ENCODE data around the gene CHMP2A.
"Not testable (repeated sequence)": the region's sequence is repeated elsewhere in the genome, so short reads cannot be mapped to it uniquely, and the experiment has no call there.

CHMP2A gene

DNA sequence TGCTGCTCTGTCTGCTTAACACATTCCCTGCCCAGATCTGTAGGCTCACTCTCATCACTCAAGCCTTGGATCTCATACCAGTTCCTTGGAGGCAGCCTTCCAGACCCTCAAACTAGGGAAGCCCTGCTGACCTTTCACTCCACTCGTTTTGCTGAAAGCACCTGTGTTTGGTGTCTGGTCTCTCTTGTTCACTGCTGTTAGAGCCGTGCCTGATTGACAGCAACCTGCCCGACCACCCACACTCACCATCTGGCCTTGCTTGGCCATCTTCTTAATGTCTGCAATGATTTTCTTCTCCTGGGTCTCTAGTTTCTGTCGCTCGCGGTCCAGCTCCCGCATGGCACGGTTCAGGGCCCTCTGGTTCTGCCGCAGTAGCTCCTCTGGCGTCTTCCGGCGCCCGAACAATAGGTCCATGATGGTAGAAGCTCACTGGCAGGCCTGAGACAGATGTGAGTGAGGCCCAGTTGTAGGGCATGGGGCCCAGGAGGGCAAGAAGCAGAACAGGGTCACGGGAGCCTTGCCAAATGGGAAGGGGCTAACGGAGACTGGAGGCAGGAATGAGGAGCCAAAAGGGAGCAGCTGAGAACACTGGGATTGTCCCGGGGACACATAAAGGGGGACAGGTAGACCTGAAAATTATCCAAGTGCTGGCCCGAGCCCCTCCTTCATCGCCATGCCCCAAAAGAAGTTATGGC, 959 bp downstream of the CHMP2A start:
- no peak for DNase-seq

DNA sequence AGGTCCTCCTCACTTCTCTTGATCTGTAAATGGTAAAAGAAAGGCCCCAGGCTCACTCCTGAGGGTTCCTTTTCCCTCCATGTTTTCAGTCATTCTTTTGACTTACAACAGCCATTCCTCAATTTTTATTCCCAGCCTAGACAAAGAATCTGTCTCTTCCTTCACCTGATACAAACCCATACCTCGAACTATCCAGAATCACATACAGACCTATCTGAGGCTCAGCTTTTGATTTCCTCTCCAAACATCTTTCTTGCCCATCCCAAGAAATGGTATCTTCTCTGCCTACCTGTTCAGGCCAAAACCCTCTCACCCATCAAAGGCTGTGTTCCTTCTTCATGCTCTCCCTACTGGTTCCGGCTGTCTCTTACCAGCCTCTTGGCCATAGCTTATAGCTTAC, 2.2 kb downstream of the CHMP2A start:
- DNase-seq = no peak

DNA sequence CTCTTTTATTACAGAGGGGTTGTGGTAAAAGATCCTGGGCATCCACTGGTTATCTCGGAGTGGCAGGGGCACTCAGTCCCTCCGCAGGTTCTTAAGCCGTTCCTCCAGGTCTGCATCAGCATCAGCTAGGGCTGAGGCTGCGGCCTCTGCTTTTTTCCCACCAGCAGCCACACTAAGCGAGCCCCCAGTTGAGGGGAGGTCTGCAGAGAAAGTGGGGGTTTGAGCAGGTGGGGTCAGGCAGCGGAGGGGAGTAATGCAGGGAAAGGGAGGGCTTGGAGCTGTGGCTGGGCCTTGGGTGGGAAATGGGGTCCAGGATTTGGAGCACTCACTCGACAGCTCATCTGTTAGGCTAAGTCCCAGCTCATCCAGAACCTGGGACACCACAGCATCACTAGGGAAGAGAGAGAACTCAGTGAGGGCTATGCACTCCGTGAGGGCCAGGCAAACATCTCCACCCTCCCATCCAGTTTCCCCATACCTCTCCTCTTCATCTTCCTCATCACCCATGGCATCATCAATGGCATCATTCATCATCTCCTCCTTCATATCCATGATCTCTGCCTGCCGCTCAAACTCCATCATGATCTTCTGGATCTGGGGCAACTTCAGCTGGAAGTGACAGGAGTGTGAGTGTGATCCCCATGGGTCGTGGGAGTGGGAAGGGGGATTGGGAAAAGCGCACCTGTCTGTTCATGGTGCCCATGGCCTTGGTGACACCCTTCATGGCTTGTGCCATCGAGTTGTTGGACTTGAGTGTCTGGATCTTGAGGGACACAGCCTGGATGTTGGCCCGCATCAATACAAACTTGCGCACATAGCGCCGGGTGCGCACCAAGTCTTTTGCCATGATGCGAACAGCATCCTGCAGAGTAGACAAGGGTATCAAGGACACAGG, 3.1 kb downstream of the CHMP2A start:
- no peak for DNase-seq

DNA sequence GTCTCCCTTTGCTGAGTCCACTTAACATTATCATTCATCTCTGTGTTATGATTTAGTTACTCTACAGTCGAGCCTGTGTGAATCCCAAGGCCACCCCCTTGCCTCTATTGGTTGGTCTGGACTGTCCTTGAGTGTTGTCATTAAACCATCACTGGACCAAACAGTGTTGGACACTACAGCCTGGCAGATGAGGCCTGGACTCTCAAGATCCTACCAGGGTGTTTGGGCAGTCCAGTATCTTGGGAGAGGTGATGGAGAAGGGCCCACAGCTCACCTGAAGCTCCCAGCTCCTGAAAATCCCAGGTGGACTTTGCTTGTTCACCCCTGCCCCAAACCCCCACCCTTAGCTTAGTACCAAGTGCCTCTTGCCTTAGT, 3.8 kb downstream of the CHMP2A start:
- no peak for DNase-seq

DNA sequence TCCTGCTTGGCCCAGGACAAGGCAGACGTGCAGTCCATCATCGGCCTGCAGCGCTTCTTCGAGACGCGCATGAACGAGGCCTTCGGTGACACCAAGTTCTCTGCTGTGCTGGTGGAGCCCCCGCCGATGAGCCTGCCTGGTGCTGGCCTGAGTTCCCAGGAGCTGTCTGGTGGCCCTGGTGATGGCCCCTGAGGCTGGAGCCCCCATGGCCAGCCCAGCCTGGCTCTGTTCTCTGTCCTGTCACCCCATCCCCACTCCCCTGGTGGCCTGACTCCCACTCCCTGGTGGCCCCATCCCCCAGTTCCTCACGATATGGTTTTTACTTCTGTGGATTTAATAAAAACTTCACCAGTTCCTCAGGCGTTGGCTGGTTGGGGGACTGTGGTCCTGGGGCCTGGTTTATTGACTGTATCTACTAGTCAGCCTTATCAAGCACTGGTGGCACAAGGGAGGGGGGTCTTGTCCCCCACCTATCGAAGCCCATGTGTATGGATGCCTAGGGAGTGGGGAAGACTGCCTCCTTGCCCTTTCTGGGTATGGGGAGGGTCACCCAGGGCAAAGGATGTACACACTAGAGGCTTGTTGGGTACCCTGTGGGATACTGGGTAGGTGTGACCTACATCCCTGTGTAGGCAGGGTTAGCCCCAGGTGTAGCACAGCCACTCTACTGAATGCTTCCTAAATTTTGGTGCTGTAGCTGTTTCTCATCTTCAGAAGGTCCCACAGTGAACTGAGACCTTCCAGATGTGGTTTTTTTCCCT, 4.4 kb downstream of the CHMP2A start:
- no peak for DNase-seq

DNA sequence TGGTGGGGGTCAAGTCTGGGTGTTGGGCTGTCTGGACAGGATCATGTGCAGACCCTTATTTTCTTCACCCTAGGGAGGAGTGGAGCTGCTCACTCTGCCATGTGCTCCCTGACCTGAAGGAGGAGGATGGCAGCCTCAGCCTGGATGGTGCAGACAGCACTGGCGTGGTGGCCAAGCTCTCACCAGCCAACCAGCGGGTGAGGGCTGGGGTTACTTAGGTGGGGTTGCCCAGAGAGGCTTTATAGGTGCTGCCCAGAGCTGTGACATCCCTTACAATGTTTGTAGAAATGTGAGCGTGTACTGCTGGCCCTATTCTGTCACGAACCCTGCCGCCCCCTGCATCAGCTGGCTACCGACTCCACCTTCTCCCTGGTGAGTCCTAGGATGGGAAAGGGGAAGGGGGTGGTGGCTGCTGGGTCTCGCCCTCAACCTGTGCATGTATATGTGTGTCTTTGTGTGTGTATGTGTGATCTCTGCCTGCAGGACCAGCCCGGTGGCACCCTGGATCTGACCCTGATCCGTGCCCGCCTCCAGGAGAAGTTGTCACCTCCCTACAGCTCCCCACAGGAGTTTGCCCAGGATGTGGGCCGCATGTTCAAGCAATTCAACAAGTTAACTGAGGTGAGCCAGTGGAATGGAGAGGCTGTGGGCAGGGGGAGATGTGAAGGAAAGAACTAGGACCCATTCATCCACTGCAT, 5.1 kb downstream of the CHMP2A start:
- no peak for DNase-seq

DNA sequence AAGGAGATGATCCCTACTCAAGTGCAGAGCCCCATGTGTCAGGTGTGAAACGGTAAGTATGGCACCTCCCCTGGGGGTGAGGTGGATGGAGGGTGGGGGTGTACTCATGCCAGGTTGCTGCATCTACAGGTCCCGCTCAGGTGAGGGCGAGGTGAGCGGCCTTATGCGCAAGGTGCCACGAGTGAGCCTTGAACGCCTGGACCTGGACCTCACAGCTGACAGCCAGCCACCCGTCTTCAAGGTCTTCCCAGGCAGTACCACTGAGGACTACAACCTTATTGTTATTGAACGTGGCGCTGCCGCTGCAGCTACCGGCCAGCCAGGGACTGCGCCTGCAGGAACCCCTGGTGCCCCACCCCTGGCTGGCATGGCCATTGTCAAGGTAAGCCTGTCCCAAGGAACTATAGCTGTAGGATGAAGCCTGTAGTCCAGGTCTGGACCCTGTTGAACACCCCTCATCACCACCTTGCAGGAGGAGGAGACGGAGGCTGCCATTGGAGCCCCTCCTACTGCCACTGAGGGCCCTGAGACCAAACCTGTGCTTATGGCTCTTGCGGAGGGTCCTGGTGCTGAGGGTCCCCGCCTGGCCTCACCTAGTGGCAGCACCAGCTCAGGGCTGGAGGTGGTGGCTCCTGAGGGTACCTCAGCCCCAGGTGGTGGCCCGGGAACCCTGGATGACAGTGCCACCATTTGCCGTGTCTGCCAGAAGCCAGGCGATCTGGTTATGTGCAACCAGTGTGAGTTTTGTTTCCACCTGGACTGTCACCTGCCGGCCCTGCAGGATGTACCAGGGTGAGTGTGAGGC, 5.8 kb downstream of the CHMP2A start:
- no peak for DNase-seq

DNA sequence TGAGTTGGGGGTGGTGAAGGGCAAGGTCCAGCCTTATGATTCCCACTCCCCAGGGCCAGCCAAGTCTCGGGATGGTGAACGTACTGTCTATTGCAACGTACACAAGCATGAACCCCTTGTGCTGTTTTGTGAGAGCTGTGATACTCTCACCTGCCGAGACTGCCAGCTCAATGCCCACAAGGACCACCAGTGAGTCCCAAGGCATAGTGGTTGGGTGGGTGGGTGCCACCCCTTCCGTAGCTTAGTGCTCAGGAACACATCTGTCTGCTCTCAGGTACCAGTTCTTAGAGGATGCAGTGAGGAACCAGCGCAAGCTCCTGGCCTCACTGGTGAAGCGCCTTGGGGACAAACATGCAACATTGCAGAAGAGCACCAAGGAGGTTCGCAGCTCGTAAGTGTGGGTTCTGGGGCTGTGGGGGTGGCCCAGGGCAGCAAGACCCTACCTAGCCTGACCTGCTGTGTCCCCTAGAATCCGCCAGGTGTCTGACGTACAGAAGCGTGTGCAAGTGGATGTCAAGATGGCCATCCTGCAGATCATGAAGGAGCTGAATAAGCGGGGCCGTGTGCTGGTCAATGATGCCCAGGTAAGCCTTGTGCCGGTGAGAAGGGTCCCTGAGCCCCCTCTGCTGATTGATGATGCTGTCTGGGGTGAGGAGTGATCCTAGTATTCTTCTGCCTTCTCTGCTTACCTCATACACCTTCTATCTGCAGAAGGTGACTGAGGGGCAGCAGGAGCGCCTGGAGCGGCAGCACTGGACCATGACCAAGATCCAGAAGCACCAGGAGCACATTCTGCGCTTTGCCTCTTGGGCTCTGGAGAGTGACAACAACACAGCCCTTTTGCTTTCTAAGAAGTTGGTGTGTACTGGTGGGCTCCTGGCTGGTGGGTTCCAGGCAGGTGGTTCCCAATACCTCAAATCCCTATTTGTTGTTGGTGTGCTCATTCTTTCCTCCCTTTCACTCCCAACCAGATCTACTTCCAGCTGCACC, 7.3 kb downstream of the CHMP2A start:
- no peak for DNase-seq

DNA sequence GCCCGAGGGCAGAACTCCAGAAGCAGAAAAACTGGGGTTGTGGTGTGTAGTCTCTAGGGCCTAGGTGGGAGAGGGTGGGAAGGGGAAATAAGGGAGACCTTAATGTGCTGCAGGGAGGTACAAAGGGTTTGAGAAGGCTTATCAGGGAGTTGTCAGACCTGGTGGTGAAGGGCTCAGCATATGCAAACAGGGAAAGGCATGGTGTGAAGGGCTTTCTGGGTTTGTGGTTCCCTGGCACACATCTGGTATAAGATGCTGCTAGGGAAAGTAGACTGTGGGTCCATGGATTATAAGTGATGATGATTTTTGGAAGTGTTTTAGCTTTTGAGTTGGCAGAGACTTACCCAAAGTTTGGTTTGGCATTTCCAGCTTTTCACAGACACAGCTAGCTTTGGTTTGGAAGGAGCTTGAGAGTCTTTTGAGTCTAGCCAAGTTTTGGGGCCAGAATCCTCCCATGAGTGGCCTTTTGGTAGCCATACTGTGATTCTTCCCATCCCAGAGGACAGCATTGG, 8.8 kb downstream of the CHMP2A start:
- DNase-seq = no peak

DNA sequence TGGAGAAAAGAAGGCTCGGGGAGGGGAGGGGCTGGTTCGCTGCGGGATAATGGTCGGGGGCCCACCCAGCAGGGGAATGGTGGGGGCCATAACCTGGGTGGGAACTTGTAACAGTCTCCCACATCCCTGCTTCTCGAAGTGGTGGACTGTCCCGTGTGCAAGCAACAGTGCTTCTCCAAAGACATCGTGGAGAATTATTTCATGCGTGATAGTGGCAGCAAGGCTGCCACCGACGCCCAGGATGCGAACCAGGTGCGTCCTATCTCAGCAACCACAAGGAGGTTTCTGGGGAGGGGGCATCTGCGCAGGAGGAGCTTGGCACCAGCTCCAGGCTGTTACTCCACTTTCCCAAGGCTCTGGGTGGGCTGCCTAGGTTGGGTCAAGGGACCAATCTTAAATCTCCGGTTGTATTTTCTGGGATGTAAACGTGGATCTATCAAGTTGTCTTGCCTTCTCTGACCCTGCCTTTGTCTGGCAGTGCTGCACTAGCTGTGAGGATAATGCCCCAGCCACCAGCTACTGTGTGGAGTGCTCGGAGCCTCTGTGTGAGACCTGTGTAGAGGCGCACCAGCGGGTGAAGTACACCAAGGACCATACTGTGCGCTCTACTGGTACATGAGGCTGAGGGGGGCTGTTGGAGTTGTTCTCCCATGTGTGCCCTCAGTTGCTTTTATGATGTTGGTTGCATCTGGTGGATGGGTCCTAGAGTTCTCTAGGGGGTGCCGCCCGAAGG, 9.5 kb downstream of the CHMP2A start:
- DNase-seq = no peak

DNA sequence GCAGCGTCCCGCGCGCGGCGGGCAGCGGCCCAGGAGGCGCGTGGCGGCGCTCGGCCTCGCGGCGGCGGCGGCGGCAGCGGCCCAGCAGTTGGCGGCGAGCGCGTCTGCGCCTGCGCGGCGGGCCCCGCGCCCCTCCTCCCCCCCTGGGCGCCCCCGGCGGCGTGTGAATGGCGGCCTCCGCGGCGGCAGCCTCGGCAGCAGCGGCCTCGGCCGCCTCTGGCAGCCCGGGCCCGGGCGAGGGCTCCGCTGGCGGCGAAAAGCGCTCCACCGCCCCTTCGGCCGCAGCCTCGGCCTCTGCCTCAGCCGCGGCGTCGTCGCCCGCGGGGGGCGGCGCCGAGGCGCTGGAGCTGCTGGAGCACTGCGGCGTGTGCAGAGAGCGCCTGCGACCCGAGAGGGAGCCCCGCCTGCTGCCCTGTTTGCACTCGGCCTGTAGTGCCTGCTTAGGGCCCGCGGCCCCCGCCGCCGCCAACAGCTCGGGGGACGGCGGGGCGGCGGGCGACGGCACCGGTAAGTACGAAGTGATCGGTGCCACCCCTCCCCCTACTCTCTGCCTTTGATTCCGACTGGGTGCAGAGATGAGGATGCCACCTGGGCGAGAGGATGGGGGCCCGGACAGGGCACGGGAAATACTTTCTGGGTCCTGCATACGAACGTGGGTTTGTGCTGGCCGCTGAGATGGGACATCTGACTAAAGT, 10.2 kb downstream of the CHMP2A start:
- no peak for DNase-seq

DNA sequence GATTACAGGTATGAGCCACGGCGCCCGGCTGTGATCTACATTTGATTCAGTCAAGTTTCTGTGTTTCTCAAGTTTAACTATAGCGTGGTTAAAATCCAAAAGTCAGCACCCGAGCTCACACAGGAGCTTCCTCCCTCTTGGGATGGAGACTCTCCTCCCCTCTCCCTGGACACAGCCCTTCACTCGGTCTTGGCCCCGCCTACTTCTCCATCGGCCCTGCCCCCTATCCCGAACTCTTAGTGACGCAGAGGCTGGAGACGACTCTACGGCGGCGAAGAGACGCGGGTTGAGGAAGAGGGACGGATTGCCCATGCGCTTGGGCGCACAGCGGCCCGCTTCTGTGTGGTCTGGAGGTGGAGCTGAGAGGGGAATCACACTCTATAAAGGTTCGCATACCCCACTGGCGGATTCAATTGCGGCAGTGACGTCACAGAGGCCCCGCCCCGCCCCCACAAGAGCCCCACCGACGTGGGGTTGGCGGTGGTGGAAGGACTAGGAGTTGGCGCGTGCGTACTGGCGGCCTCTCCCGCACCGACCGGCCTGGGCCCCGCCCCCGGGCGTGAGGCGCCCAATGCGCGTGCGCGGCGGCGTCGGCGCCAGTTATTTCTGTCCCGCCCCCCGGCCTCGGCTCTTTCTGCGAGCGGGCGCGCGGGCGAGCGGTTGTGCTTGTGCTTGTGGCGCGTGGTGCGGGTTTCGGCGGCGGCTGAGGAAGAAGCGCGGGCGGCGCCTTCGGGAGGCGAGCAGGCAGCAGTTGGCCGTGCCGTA, 10.9 kb downstream of the CHMP2A start, which contains the start of gene TRIM28:
TSS of gene TRIM28 (plus strand) at position 239 of the 765 bp plus-strand sequence. CDS start 694 bp downstream, outside the sequence.
- no peak for DNase-seq

DNA sequence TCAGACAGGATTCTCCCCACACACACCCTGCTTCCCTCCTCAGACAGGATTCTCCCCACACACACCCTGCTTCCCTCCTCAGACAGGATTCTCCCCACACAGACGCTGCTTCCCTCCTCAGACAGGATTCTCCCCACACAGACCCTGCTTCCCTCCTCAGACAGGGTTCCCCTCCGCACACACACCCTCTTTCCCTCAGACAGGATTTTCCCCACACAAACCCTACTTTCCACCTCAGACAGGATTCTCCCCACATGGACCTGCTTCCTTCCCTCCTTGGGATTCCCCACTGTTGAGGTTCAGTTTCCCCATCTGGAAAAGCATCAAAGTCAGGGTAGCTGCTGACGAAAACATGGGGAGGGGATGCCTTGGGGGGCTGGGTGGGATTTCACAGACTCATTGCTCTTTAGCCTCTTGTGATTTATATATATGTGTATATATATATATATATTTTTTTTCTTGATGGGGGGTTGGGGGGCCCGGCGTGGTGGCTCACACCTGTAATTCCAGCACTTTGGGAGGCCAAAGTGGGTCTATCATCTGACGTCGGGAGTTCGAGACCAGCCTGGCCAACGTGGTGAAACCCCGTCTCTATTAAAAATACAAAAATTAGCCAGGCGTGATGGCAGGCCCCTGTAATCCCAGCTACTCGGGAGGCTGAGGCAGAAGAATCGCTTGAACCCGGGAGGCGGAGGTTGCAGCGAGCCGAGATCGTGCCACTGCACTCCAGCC, 12.1 kb downstream of the CHMP2A start:
- DNase-seq = not testable (repeated sequence)

DNA sequence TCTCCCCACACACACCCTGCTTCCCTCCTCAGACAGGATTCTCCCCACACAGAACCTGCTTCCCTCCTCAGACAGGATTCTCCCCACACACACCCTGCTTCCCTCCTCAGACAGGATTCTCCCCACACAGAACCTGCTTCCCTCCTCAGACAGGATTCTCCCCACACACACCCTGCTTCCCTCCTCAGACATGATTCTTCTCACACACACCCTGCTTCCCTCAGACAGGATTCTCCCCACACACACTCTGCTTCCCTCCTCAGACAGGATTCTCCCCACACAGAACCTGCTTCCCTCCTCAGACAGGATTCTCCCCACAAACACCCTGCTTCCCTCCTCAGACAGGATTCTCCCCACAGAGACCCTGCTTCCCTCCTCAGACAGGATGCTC, 15.7 kb downstream of the CHMP2A start:
- not testable (repeated sequence) for DNase-seq

DNA sequence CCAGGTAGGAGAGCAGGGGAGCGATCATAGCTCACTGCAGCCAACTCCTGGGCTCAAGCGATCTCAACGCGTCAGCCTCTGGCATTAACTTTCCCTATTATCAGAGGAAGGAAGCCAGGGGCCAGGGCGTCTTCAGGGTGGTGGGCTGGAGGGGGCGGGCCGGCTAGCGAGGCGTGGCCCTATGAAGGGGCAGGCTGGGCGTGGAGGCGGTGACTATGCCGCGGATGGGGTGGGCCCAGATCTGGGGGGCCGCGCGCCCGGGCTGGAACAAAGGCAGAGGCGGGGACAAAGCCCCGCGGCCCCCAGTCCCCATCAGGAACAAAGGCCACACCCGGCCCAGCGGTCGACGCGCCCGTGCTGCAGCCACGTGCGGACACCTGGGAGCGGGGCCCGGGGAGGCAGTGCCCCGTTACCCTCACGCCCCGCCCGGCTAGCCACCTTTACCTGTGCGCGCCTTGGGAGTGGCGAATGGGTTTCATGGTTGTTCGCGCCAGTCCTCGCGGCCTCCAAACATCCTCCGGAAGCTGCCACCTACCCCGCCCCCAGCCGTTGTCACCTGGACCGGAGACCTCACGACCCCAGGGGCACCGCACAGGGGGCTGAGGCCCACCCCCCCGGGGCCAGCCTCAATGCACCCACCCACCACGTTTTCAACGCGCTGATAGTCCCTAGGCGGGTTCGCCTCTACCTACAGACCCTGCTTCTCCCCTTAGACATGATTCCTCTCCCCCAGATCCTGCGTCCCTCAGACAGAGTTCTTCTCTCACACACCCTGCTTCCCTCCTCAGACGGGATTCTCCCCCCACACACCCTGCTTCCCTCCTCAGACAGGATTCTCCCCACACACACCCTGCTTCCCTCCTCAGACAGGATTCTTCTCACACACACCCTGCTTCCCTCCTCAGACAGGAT, 16.4 kb downstream of the CHMP2A start:
- DNase-seq = no peak

Data from GOT3 (cell line).